Subcutaneous adipose tissue (tissue), 4 donors: ENCODE measurements around the gene NFKBIE. TPM values are rescaled to one million over a fixed set of nuclear protein-coding genes. Genes with fewer than 3 reads are reported as not detected.

Experiments
- total RNA-seq, 4 donors: library from RNA; depleted of rRNA; stranded (reverse); fragments of >200 nt; gene quantifications; one replicate each; pipeline ENCODE4 v1.1.0, GENCODE V29; 2016
- TF ChIP-seq, protein P1 (sequence below): fragments of 450-650 bp; IDR thresholded peaks from one replicate; pipeline ENCODE4 v1.5.1; 2016; ENCODE audit warnings: low read depth, mild to moderate bottlenecking, control low read depth, antibody characterized with exemption, moderate library complexity

Gene NFKBIE
- total RNA-seq, 4 donors from 2014 or later, result 2.1 to 9.0 (median 5.5) TPM

DNA sequence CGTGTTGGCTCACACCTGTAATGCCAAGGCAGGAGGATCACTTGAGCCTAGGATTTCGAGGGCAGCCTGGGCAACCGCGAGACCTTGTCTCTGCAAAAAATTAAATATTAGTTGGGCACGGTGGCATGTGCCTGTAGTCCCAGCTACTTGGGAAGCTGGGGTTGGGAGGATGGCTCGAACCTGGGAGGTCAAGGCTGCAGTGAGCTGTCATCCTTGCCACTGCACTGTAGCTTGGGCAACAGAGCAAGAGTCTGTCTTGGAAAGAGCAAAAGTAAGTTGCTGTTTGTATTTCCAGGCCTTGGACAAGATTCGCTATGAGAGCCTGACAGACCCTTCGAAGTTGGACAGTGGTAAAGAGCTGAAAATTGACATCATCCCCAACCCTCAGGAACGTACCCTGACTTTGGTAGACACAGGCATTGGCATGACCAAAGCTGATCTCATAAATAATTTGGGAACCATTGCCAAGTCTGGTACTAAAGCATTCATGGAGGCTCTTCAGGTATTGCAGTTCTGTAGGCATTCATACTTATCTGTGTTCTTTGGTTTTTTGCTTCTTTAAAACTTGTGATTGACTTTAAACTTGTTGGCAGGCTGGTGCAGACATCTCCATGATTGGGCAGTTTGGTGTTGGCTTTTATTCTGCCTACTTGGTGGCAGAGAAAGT, 16.1 kb downstream of the NFKBIE start:
- TF ChIP-seq, protein P1, sequence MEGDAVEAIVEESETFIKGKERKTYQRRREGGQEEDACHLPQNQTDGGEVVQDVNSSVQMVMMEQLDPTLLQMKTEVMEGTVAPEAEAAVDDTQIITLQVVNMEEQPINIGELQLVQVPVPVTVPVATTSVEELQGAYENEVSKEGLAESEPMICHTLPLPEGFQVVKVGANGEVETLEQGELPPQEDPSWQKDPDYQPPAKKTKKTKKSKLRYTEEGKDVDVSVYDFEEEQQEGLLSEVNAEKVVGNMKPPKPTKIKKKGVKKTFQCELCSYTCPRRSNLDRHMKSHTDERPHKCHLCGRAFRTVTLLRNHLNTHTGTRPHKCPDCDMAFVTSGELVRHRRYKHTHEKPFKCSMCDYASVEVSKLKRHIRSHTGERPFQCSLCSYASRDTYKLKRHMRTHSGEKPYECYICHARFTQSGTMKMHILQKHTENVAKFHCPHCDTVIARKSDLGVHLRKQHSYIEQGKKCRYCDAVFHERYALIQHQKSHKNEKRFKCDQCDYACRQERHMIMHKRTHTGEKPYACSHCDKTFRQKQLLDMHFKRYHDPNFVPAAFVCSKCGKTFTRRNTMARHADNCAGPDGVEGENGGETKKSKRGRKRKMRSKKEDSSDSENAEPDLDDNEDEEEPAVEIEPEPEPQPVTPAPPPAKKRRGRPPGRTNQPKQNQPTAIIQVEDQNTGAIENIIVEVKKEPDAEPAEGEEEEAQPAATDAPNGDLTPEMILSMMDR, result no peak

DNA sequence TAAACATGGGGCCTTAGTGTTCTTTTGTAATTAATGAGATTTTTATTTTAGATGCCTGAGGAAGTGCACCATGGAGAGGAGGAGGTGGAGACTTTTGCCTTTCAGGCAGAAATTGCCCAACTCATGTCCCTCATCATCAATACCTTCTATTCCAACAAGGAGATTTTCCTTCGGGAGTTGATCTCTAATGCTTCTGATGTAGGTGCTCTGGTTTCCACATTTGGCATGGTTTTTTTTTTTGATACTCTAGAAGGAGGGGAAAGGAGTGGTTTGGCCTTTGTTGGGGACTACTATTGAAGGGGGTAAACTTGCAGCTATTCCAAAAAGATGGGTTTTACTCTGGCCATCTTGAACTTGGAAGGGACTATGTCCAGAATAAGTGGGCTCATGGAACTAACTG, 16.8 kb downstream of the NFKBIE start:
- TF ChIP-seq, protein P1, result no peak

DNA sequence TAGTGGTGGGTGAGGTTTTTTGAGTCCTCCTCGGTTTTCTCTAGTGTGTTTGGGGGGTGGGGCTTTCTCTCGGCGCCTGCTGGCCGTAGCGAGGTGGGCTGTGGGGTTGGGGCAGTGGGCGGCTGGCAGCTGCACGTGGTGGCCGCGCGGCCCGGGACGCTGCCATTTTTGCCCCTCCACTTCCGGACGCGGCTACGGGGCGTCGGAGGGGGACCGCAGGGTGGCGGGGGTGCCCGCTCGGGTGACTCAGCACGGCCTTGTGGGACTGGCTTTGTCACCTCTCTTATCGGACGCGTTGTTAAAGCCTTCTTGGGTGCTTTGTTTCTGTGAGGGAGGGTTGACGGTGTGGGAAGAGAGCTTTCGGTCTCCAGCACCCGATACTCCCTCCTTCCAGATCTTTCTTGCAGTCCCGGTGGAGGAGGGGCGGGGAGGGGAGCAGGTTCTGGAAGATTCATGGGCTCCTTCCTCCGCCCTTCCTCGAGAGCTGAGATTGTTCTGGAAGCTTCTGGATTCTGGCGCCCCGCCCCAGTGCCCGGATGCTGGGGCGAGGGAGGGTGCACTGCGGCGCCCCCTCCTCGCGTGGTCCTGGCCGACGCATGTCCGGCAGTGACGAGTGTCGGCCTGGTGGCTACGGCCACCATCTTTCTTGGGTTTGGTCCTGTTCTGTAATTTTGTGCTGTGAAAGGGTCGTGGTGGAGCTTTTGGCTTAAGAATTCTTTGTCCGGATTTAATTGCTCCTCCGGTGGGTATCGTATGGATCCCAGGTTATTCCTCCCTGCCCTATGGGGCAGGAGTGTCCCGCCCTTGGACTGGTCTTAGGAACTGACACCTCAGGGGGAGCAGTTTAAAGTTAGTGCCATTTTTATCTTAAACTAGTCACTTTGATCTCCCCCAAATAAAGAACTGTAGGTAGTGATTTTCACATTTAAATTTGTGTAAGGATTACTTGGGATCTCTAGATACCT, 17.7 kb downstream of the NFKBIE start:
- TF ChIP-seq, protein P1, result no peak

DNA sequence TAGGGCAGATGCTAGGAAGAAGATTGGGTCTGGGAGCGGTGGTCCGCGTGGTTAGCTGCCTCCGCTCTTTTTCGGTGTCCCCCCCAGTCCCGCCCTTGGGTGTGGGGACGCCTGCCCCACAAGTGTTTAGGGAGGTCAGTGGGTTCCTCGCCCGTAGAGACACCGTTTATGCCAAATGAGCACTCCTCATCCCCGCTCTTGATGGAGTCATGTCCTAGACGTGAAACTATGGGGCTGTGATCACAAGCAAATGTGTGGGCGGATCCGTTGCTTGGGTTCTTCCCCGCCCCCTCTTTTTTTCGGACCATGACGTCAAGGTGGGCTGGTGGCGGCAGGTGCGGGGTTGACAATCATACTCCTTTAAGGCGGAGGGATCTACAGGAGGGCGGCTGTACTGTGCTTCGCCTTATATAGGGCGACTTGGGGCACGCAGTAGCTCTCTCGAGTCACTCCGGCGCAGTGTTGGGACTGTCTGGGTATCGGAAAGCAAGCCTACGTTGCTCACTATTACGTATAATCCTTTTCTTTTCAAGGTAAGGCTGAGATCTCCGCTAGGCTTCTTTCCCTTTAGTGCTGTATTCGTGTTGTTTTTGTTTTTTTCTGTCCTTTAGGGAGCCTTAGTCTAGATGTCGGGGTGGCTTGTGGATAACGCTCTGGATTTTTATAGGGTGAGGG, 18.6 kb downstream of the NFKBIE start, which contains the start of gene HSP90AB1:
HSP90AB1 (plus strand) TSS at position 439 of the 675 bp plus-strand sequence. CDS start 1,529 bp downstream, outside the sequence.
- TF ChIP-seq, protein P1, result no peak

DNA sequence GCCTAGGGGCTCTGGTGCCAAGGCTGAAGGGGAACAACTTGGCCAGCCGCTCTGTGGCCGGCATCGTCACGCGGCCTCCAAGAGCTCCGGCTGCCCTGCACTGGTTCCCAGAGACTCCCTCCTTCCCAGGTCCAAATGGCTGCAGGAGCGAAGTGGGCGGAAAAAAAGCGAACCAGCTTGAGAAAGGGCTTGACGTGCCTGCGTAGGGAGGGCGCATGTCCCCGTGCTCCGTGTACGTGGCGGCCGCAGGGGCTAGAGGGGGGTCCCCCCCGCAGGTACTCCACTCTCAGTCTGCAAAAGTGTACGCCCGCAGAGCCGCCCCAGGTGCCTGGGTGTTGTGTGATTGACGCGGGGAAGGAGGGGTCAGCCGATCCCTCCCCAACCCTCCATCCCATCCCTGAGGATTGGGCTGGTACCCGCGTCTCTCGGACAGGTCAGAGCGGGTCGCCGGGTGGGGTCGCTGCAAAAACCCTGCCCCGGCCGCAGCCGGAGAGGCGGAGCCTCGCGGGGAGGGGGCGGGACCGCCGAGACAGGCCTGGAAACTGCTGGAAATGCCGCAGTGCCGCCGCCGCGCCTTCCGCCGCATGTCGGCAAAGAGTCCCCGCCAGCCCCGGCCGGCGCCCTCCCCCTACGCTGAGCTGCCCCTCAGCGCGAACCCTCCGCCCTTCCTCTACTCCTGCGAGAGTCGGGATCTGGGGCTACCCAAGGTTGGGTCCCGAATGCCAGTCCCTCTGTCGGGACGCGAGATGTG, 19.3 kb downstream of the NFKBIE start:
- TF ChIP-seq, protein P1, result no peak

DNA sequence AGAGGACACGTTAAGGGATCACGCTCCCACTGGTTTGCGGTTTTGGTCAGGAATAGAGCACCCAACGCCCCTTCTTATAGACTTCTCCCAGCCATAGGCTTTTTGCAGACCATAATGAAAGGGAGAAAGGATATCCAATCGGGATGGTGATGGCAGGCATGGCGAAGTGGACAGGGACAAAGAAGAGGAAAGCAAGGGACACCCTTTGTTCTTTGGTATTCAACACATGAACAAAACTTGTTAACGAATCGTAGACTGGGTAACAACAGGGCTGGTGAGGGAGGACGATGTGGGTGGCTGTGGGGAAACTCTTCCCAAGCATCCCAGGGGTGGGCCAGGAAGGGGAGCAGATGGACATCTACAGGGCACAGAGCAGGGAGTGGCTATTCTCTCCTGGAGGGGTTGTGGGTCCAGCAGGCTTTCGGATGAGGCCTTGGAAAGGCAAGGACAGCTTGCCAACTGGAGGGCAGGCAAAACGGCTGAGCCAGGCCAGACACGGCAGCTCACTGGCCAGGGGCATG, 19.9 kb downstream of the NFKBIE start:
- TF ChIP-seq, protein P1, result no peak
